Loucy (cell line): ENCODE results near the gene SAE1.

Source experiments
- CTCF ChIP-seq: fragments of 200-600 bp; sonication (generic); conservative IDR thresholded peaks from 2 replicates; pipeline ENCODE4 v1.5.1; 2014; ENCODE audit warnings: mild to moderate bottlenecking, antibody characterized with exemption, low read length
- EZH2phosphoT487 ChIP-seq: fragments of 200-600 bp; IDR thresholded peaks from 2 replicates; pipeline ENCODE4 v1.6.1; 2018; ENCODE audit warnings: antibody characterized with exemption, mild to moderate bottlenecking, moderate library complexity, borderline replicate concordance

- no peak for TF ChIP-seq CTCF
- TF ChIP-seq EZH2phosphoT487: no peak
Measured at GRCh38 chr19:47240556-47240955, 109.9 kb downstream of the SAE1 start.
